Upper lobe of right lung (tissue), 1 donor: Measurements from ENCODE around the gene CNGA3. TPM values are rescaled to one million over a fixed set of nuclear protein-coding genes. Genes with fewer than 3 reads are reported as not detected.
A peak's percentile ranks its signal among the peaks of the same experiment; 100 is the strongest.

ENCODE experiments used
- ATAC-seq: fragments of 200-7000 bp; cut with Tn5 transposase; one replicate; pipeline ENCODE4 v1.9.1; 2020; ENCODE audit warnings: mild to moderate bottlenecking, moderate library complexity
- DNase-seq: peaks from one replicate; pipeline ENCODE4 v3.0.0-alpha.2; 2020
- H3K27ac ChIP-seq: fragments of 200-600 bp; one replicate; pipeline ENCODE4 v1.8.0; 2022
- H3K27me3 ChIP-seq: fragments of 200-600 bp; one replicate; pipeline ENCODE4 v1.8.0; 2022; ENCODE audit warnings: mild to moderate bottlenecking
- H3K36me3 ChIP-seq: fragments of 200-600 bp; one replicate; pipeline ENCODE4 v1.8.0; 2022
- H3K4me1 ChIP-seq: fragments of 200-600 bp; one replicate; pipeline ENCODE4 v1.8.0; 2022
- H3K4me3 ChIP-seq: fragments of 200-600 bp; one replicate; pipeline ENCODE4 v1.8.0; 2022; ENCODE audit warnings: mild to moderate bottlenecking
- H3K9me3 ChIP-seq: fragments of 200-600 bp; one replicate; pipeline ENCODE4 v1.8.0; 2022
- CTCF ChIP-seq: fragments of 200-600 bp; IDR thresholded peaks from one replicate; pipeline ENCODE4 v1.8.0; 2022; ENCODE audit warnings: antibody characterized with exemption
- intact Hi-C: fragments of 100-400 bp; cut with DNase I; formaldehyde crosslinking; loops from one replicate; pipeline ENCODE4 v1.11.0; 2022
- total RNA-seq: library from RNA; stranded (reverse); fragmentation: NEBNext Ultra II Directional; extraction: Animal tissue kit (Norgen Biotek cat#: 25700); gene quantifications from one replicate; pipeline ENCODE4 v1.2.1, GENCODE V29; 2021
- donor health status: DM: no; HTN: yes; CAD: no; lungs with severe emphysema.

CNGA3 gene
- total RNA-seq, 1 donor from 2014 or later = 0.17 TPM

- Histone ChIP-seq H3K4me1 (no peaks in the 10 kb centered on the region), H3K4me3 (no peak overlapping the region), H3K27ac (no peak overlapping the region), H3K36me3 (no peaks in the 10 kb centered on the region), H3K27me3 (no peaks in the 10 kb centered on the region), H3K9me3 (no peaks in the 10 kb centered on the region)
- intact Hi-C loops = no loop called here
- ATAC-seq (peak; percentile 53), DNase-seq (no peak)
- no peak for TF ChIP-seq CTCF
Observed at GRCh38 chr2:98388601-98389250, 42.5 kb downstream of the CNGA3 start.

GRCh38 chr2:98389251-98389605, 43.0 kb downstream of the CNGA3 start:
- Histone ChIP-seq H3K4me3 (no peak overlapping the region), H3K27ac (no peak overlapping the region), H3K36me3 (no peaks in the 10 kb centered on the region), H3K9me3 (no peaks in the 10 kb centered on the region), H3K4me1 (no peaks in the 10 kb centered on the region), H3K27me3 (no peaks in the 10 kb centered on the region)
- no peak for ATAC-seq
- DNase-seq = no peak
- TF ChIP-seq CTCF = no peak
- intact Hi-C loops = no loop called here

GRCh38 chr2:98390571-98391476, 44.6 kb downstream of the CNGA3 start:
- no peak for DNase-seq

GRCh38 chr2:98391581-98392270, 45.5 kb downstream of the CNGA3 start:
- H3K27ac ChIP-seq = no peak overlapping the region
- peaks cover 4% of the 10 kb centered on the region for H3K27me3 ChIP-seq
- DNase-seq = no peak
- TF ChIP-seq CTCF = no peak
- intact Hi-C loops = no loop called here
- no peaks in the 10 kb centered on the region for H3K9me3 ChIP-seq
- no peaks in the 10 kb centered on the region for H3K36me3 ChIP-seq
- ATAC-seq = peak; percentile 4
- H3K4me3 ChIP-seq = no peak overlapping the region
- no peaks in the 10 kb centered on the region for H3K4me1 ChIP-seq

More at GRCh38 chr2:98390571-98391476, 44.6 kb downstream of the CNGA3 start:
- Histone ChIP-seq H3K36me3 (no peaks in the 10 kb centered on the region), H3K4me1 (no peaks in the 10 kb centered on the region), H3K27ac (no peak overlapping the region), H3K4me3 (no peak overlapping the region), H3K9me3 (no peaks in the 10 kb centered on the region), H3K27me3 (peaks cover under 1% of the 10 kb centered on the region)
- no peak for TF ChIP-seq CTCF
- ATAC-seq = no peak
- intact Hi-C loops = no loop called here

- H3K27ac ChIP-seq = no peak overlapping the region
- intact Hi-C loops = no loop called here
- ATAC-seq = no peak
- H3K4me3 ChIP-seq = no peak overlapping the region
- TF ChIP-seq CTCF = no peak
- no peaks in the 10 kb centered on the region for H3K4me1 ChIP-seq
- H3K36me3 ChIP-seq = no peaks in the 10 kb centered on the region
- peaks cover 10% of the 10 kb centered on the region for H3K27me3 ChIP-seq
- DNase-seq = no peak
- H3K9me3 ChIP-seq = no peaks in the 10 kb centered on the region
Observed at GRCh38 chr2:98393354-98393753, 47.1 kb downstream of the CNGA3 start.
